BJ (cell line): ENCODE results near the gene IWS1. TPM values are rescaled to one million over a fixed set of nuclear protein-coding genes. Genes with fewer than 3 reads are reported as not detected.

Source experiments
- CTCF ChIA-PET: fragments of 350-600 bp; formaldehyde crosslinking; extraction: SDS; loops from one replicate; lab custom pipeline; 2021; ENCODE audit warnings: antibody characterized with exemption, inconsistent platforms; lab: Yijun Ruan, JAX
- POLR2A ChIA-PET: fragments of 300-600 bp; sonication (Branson Sonifier 250); formaldehyde crosslinking; extraction: SDS; loops from one replicate; lab custom pipeline; 2021; ENCODE audit warnings: antibody characterized with exemption; lab: Charles Lee
- DNase-seq: peaks from one replicate; pipeline ENCODE4 v3.0.0-alpha.2; 2011; ENCODE audit warnings: low read depth
- H3K27me3 ChIP-seq: 2 replicates; pipeline ENCODE4 v1.6.0; 2011; ENCODE audit warnings: low read length; ENCODE audit not compliant: control insufficient read depth, insufficient read depth
- H3K36me3 ChIP-seq: 2 replicates; pipeline ENCODE4 v1.5.1; 2011; ENCODE audit warnings: low read length; ENCODE audit not compliant: control insufficient read depth, insufficient read depth
- H3K4me3 ChIP-seq: 2 replicates; pipeline ENCODE4 v1.5.1; 2011; ENCODE audit warnings: low read depth, mild to moderate bottlenecking, control low read depth, low read length
- polyA plus RNA-seq: library from polyadenylated mRNA; depleted of rRNA; stranded (reverse); fragments of >200 nt; gene quantifications from 2 replicates; pipeline ENCODE4 v1.2.3, GENCODE V29; 2011
- TF ChIP-seq, protein P1 (sequence below): IDR thresholded peaks from 2 replicates; pipeline ENCODE4 v1.5.1; 2011; ENCODE audit warnings: low read depth, mild to moderate bottlenecking, control low read depth, inconsistent platforms, low read length, moderate library complexity; ENCODE audit not compliant: insufficient read depth

The IWS1 gene
- polyA plus RNA-seq, 1 experiment, result 23.9 TPM

DNA sequence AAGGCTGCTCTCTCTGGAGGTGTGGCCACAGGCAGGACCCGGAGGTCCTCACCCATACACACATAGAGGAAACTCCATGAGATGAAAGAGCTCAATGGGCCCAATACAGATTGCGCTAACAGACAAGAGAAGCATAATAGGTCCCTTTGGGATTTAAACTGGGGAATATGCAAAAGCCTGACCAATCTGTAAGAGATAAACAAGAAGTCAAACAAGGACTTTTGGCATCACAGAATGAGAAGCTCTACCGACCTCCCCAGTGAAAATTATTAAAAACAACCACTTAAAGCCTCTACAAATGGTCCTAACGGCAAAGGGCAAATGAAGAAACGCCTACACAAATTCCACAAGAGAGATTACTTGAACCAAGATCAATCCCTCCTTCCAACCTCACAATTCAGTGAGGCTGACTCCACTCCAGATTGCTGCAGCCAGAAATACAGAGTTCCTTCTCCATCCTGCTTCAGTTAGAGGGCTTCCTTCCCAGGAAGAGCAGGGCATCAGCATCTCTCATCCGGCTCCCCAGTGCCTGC lies 10.8 kb downstream of the IWS1 start:
- POLR2A ChIA-PET, result interaction anchor here (0.9 kb wide), 1 partner anchor 11 kb away, joined by 3 read pairs; the partner anchor contains the start of gene IWS1
- CTCF ChIA-PET, result interaction anchor here (1.0 kb wide), 1 partner anchor 76 kb away, joined by 3 read pairs; no protein-coding TSS in a partner anchor
- no peak for DNase-seq
- TF ChIP-seq, protein P1, sequence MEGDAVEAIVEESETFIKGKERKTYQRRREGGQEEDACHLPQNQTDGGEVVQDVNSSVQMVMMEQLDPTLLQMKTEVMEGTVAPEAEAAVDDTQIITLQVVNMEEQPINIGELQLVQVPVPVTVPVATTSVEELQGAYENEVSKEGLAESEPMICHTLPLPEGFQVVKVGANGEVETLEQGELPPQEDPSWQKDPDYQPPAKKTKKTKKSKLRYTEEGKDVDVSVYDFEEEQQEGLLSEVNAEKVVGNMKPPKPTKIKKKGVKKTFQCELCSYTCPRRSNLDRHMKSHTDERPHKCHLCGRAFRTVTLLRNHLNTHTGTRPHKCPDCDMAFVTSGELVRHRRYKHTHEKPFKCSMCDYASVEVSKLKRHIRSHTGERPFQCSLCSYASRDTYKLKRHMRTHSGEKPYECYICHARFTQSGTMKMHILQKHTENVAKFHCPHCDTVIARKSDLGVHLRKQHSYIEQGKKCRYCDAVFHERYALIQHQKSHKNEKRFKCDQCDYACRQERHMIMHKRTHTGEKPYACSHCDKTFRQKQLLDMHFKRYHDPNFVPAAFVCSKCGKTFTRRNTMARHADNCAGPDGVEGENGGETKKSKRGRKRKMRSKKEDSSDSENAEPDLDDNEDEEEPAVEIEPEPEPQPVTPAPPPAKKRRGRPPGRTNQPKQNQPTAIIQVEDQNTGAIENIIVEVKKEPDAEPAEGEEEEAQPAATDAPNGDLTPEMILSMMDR, result no peak
- H3K36me3 ChIP-seq, result peaks cover 5% of the 10 kb centered on the region
- no peak overlapping the region for H3K4me3 ChIP-seq
- H3K27me3 ChIP-seq, result no peaks in the 10 kb centered on the region

DNA sequence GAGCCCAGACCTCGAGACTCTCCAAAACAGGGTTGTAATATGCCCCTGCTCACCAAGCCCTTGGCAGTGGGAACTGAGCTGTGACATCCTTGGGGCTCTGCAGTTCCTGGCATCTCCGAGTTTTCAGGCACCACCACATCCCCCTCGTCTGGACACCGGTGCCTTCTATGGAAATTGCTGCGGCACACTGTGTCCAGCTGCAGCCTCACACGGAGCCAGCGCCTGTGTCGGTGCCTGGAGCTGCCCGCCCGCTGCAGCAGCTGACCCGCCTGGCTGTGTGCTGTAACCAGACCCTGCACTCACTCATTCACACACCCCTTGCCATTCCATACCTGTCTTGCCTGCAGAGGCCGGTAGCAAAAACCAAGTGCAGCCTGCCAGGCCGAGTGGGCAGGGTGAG lies 11.8 kb downstream of the IWS1 start:
- Histone ChIP-seq H3K36me3 (peaks cover 3% of the 10 kb centered on the region), H3K27me3 (no peaks in the 10 kb centered on the region), H3K4me3 (no peak overlapping the region)
- DNase-seq, result no peak
- ChIA-PET POLR2A (no interaction called here), CTCF (no interaction called here)
- TF ChIP-seq, protein P1, result no peak

DNA sequence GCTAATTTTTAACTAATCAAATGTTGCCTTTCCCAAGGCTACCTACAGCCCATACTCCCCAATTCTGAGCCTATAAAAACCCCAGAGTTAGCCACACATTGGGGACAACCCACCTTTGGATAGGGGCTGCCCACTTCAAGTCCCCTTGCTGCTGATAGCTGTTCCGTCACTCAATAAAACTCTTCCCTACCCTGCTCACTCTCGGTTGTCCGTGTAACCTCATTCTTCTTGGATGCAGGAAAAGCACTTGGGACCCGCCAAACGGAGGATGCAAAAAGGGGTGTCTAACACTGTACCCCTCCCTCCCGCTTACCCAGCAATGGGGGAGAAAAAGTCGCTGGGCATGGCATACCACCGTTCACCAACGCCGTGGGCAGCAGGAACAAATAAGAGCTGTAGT lies 12.2 kb downstream of the IWS1 start:
- ChIA-PET POLR2A (no interaction called here), CTCF (no interaction called here)
- H3K4me3 ChIP-seq, result no peak overlapping the region
- H3K27me3 ChIP-seq, result no peaks in the 10 kb centered on the region
- peaks cover 3% of the 10 kb centered on the region for H3K36me3 ChIP-seq
- TF ChIP-seq, protein P1, result no peak
- no peak for DNase-seq

DNA sequence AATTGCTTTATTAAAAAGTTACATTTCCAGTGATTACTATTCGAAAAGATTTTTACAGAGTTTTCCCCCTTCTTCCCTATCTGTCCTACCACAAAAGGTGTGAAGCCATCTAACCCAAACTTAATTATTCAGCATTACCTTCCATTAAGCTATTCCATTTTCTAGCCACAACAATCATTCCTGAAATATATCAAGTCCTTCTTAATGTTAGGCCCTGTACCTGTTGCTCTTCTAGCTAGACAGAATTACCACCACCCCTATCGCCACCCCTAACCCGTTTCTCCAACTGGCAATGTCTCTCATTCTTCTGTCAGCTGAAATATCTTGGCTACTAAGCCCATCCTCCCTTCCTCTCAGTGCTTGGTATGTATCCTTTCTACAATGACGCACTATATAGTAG lies 13.9 kb downstream of the IWS1 start:
- TF ChIP-seq, protein P1, result no peak
- H3K4me3 ChIP-seq, result no peak overlapping the region
- H3K27me3 ChIP-seq, result no peaks in the 10 kb centered on the region
- no peak for DNase-seq
- POLR2A ChIA-PET, result no interaction called here
- CTCF ChIA-PET, result interaction anchor here (1.0 to 1.4 kb wide), 2 partner anchors 33 to 72 kb away, joined by 3 read pairs; no protein-coding TSS in a partner anchor
- H3K36me3 ChIP-seq, result peaks cover 3% of the 10 kb centered on the region

DNA sequence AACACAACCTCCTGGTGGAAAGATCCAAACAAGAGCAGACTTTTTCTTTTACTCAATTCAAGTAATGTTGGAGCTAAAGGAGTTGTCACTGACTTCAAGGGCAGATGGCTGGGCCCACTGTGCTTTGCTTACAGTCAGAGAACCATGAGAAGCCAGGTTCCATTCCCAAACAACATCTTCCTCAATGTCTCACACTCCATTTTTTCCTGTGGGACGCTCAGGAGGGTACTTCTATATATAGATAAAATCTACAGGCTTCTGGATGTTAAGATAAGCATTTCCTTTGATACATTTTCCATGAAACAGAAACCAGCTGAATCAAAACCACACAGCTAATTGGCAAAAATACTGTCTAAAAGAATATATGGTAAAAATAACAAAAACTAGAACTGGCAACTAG lies 14.4 kb downstream of the IWS1 start:
- H3K4me3 ChIP-seq, result no peak overlapping the region
- H3K36me3 ChIP-seq, result peaks cover 3% of the 10 kb centered on the region
- ChIA-PET POLR2A (no interaction called here), CTCF (interaction anchor here (1.0 to 1.4 kb wide), 2 partner anchors 33 to 73 kb away, joined by 3 read pairs; no protein-coding TSS in a partner anchor)
- TF ChIP-seq, protein P1, result no peak
- DNase-seq, result no peak
- H3K27me3 ChIP-seq, result no peaks in the 10 kb centered on the region
